ENCODE measurements around the gene ADSS1.
"Not testable (repeated sequence)": the region's sequence is repeated elsewhere in the genome, so short reads cannot be mapped to it uniquely, and the experiment has no call there.

ADSS1 gene

GRCh38 chr14:104746071-104746545, 22.1 kb downstream of the ADSS1 start:
- TF ChIP-seq, protein P1, sequence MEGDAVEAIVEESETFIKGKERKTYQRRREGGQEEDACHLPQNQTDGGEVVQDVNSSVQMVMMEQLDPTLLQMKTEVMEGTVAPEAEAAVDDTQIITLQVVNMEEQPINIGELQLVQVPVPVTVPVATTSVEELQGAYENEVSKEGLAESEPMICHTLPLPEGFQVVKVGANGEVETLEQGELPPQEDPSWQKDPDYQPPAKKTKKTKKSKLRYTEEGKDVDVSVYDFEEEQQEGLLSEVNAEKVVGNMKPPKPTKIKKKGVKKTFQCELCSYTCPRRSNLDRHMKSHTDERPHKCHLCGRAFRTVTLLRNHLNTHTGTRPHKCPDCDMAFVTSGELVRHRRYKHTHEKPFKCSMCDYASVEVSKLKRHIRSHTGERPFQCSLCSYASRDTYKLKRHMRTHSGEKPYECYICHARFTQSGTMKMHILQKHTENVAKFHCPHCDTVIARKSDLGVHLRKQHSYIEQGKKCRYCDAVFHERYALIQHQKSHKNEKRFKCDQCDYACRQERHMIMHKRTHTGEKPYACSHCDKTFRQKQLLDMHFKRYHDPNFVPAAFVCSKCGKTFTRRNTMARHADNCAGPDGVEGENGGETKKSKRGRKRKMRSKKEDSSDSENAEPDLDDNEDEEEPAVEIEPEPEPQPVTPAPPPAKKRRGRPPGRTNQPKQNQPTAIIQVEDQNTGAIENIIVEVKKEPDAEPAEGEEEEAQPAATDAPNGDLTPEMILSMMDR (IDR thresholded peaks at IDR 0.05; ENCODE audit: control extremely low read depth, extremely low read depth, low read depth, missing control alignments): no peak
- ChIA-PET POLR2A (no interaction called here), CTCF (no interaction called here)
- DNase-seq (ENCODE audit: extremely low spot score): no peak

DNA sequence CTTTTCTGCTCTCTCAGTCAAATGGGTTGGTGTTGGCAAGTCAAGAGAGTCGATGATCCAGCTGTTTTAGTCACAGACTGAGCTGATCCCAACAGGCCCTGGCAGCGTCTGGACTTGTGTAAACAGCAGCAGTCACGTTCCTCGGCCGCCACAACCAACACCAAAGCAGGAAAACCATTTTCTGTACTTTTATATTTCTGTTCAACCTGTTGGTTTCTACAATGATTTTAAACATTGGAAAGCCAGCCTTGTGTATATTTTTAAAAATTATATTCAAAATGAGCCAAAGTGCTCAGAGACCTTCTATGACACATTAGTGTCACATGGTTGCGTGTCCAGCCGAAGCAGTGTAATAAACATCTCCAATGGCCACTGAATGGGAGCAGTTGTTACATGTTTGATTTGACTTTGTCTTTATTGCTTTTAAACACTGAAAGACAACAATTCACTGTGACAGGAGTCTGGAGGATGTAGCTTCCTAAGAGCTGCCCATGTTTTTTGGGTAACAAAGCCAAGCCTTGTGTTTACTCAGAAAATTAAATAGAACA, 23.0 kb downstream of the ADSS1 start:
- POLR2A ChIA-PET: no interaction called here
- TF ChIP-seq, protein P1 (IDR thresholded peaks at IDR 0.05; ENCODE audit: control extremely low read depth, extremely low read depth, low read depth, missing control alignments): no peak
- no peak for DNase-seq (ENCODE audit: extremely low spot score)
- CTCF ChIA-PET: no interaction called here

GRCh38 chr14:104747876-104748275, 23.8 kb downstream of the ADSS1 start:
- no peak for DNase-seq (ENCODE audit: extremely low spot score)
- ChIA-PET CTCF (interaction anchor here (14.3 kb wide), 1 partner anchor 20 kb away, joined by 136 read pairs; no protein-coding TSS in a partner anchor), POLR2A (no interaction called here)
- TF ChIP-seq, protein P1 (IDR thresholded peaks at IDR 0.05; ENCODE audit: control extremely low read depth, extremely low read depth, low read depth, missing control alignments): no peak

DNA sequence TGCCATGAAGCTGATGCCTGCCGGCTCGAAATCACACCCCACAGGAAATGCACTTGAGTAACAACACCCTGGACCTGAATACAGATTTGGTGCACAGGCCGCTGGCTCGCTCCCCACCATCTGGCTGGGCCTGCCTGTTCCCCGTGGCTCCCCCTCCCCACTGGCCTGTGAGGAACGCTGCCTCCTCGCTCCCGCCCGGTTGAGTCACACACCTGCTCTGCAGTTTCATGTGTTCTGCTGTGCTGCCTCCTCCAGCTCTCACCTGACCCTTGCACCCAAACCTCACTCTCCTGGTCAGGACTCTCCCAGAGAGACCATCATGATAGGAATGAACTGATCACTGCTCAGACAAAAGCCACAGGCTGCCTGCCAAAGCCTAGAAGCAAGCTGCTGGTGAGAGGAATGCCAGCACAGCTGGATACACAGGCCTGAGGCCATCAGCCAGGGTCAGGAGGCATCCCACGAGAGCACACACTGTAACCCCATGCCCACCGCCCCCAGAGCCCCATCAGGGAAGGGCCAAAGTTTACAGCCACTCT, 25.2 kb downstream of the ADSS1 start:
- DNase-seq (ENCODE audit: extremely low spot score): no peak
- CTCF ChIA-PET: interaction anchor here (2.6 to 14.3 kb wide), 2 partner anchors 18 to 40 kb away, joined by 10 to 136 read pairs; no protein-coding TSS in a partner anchor
- TF ChIP-seq, protein P1 (IDR thresholded peaks at IDR 0.05; ENCODE audit: control extremely low read depth, extremely low read depth, low read depth, missing control alignments): no peak
- POLR2A ChIA-PET: no interaction called here

DNA sequence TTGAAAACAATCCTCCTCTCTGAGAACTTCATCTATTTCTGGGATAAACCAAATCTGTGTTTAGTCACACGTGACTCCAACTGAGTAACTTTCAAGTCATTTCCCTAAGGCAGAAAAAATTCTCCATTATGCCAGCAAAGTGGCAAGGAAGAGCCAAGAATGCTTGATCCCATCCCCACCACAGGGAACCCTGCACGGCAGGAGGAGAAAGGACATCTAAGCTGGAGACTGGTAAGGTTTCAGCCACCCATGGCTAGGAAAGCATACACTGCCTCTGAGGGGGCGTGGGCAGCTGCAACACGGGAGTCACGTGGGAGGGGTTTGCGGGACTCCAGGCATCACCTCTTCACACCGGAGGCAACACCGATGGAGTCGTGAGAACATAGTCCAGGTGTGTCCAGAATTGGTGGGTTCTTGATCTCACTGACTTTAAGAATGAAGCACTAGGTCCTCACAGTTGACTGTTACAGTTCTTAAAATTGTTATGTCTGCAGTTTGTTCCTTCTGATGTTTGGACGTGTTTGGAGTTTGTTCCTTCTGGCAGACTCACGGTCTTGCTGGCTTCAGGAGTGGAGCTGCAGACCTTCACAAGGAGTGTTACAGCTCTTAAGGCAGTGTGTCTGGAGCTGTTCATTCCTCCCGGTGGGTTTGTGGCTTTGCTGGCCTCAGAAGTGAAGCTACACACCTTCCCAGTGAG, 26.2 kb downstream of the ADSS1 start:
- TF ChIP-seq, protein P1 (IDR thresholded peaks at IDR 0.05; ENCODE audit: control extremely low read depth, extremely low read depth, low read depth, missing control alignments): no peak
- CTCF ChIA-PET: interaction anchor here (1.1 to 14.3 kb wide), 3 partner anchors 17 to 69 kb away, joined by 3 to 136 read pairs (median 10); no protein-coding TSS in a partner anchor
- POLR2A ChIA-PET: no interaction called here
- DNase-seq (ENCODE audit: extremely low spot score): no peak

GRCh38 chr14:104750753-104751057, 26.7 kb downstream of the ADSS1 start:
- not testable (repeated sequence) for DNase-seq (ENCODE audit: extremely low spot score)
- CTCF ChIA-PET: interaction anchor here (1.1 to 14.3 kb wide), 3 partner anchors 17 to 70 kb away, joined by 3 to 136 read pairs (median 10); no protein-coding TSS in a partner anchor
- POLR2A ChIA-PET: interaction anchor here (0.5 to 0.6 kb wide), 2 partner anchors 9 to 673 kb away, joined by 5 to 6 read pairs; no protein-coding TSS in a partner anchor

Data from GM10248 (cell line).